Heart left ventricle (tissue), 16 donors: ENCODE measurements around the gene TINAG. TPM values are rescaled to one million over a fixed set of nuclear protein-coding genes. Genes with fewer than 3 reads are reported as not detected.
A peak's percentile ranks its signal among the peaks of the same experiment; 100 is the strongest.
"Not testable (repeated sequence)": the region's sequence is repeated elsewhere in the genome, so short reads cannot be mapped to it uniquely, and the experiment has no call there.

Experiments used
- ATAC-seq, 4 donors: fragments of 200-7000 bp; cut with Tn5 transposase; one replicate each; pipeline ENCODE4 v1.9.1; 2020 to 2022; ENCODE audit warnings: moderate library complexity in 4 of 4, mild to moderate bottlenecking in 3 of 4, moderate number of reproducible peaks in 1 of 4
- DNase-seq, 5 donors: peaks; one replicate each; pipeline ENCODE4 v3.0.0-alpha.2; 2020
- H3K27ac ChIP-seq, 12 donors: fragments of 200-600 bp; sonication (generic) in 4 of 12; one replicate each; pipeline versions ENCODE4 v1.5.0 to v1.8.0; 2016 to 2022; ENCODE audit warnings: mild to moderate bottlenecking in 2 of 12
- H3K27me3 ChIP-seq, 9 donors: fragments of 200-600 bp; sonication (generic) in 2 of 9; one replicate each; pipeline versions ENCODE4 v1.5.1 to v1.8.0; 2016 to 2022; ENCODE audit warnings: mild to moderate bottlenecking in 3 of 9
- H3K36me3 ChIP-seq, 9 donors: fragments of 200-600 bp; sonication (generic) in 2 of 9; one replicate each; pipeline versions ENCODE4 v1.5.0 to v1.8.0; 2018 to 2022; ENCODE audit warnings: mild to moderate bottlenecking in 2 of 9
- H3K4me1 ChIP-seq, 12 donors: fragments of 200-600 bp; sonication (generic) in 4 of 12; one replicate each; pipeline versions ENCODE4 v1.5.0 to v1.8.0; 2016 to 2022; ENCODE audit warnings: mild to moderate bottlenecking in 3 of 12
- H3K4me3 ChIP-seq, 12 donors: fragments of 200-600 bp; sonication (generic) in 4 of 12; one replicate each; pipeline versions ENCODE4 v1.5.0 to v1.8.0; 2017 to 2022; ENCODE audit warnings: mild to moderate bottlenecking in 9 of 12, moderate library complexity in 4 of 12
- H3K9me3 ChIP-seq, 12 donors: fragments of 200-600 bp; sonication (generic) in 4 of 12; one replicate each; pipeline versions ENCODE4 v1.5.0 to v1.8.0; 2016 to 2022; ENCODE audit warnings: mild to moderate bottlenecking in 1 of 12
- CTCF ChIP-seq, 12 donors: fragments of 200-600 bp; sonication (generic) in 4 of 12; IDR thresholded peaks; one replicate each; pipeline versions ENCODE4 v1.5.0 to v1.8.0; 2018 to 2022; ENCODE audit warnings: antibody characterized with exemption in 12 of 12, mild to moderate bottlenecking in 5 of 12
- POLR2A ChIP-seq, 2 donors: fragments of 450-650 bp; IDR thresholded peaks; one replicate each; pipeline ENCODE4 v1.6.1; 2017; ENCODE audit warnings: antibody characterized with exemption in 2 of 2, mild to moderate bottlenecking in 2 of 2, moderate library complexity in 2 of 2
- WGBS, 4 donors: extraction: QIAGEN DNeasy Blood & Tissue Kit in 2 of 4; methylation state at CpG; one replicate each; pipeline versions ENCODE4 v1.1.5 to v1.1.7; 2013 to 2018; 5-methylcytosine and 5-hydroxymethylcytosine counted together
- intact Hi-C, 10 donors: fragments of 100-400 bp; cut with DNase I; formaldehyde crosslinking; loops; one replicate each; pipeline versions ENCODE4 v1.11.1 to v1.14.2; 2022
- polyA plus RNA-seq, 2 donors: library from polyadenylated mRNA; stranded (reverse); fragments of 200-250 nt; gene quantifications; one replicate each; pipeline ENCODE4 v1.2.3, GENCODE V29; 2013
- total RNA-seq, 9 donors: library from RNA; depleted of rRNA in 2 of 9; stranded (reverse); fragments of >200 nt in 2 of 9; fragmentation: NEBNext Ultra II Directional in 3 of 9; extraction: Animal tissue kit (Norgen Biotek cat#: 25700) in 3 of 9; gene quantifications; one replicate each; pipeline versions ENCODE4 v1.1.0 to v1.2.4, GENCODE V29; 2016 to 2023
- donor health status: ischemic (EF 13 %, LVEDD 7.1; RV severe dilation, severe dysfunction).
- donor health status: healthy with polysubstance abuse.
- donor health status: DM: no; HTN: yes; CAD: no.
- donor health status: DM: no; HTN: no; CAD: no.
- donor health status: ischemic (EF 25% LVEDD 6.9; RV normal size, moderate dysfunction).
- donor health status: ischemic (EF 25% LVEDD 5.7; RV mildly dilated, moderate dysfunction).
- donor health status: healthy.
- donor health status: DM: yes; HTN: yes; CAD: no.
- donor health status: ischemic (EF 35%, LVEDD 5.7; RV mildly dilated, moderate dysfunction).
- donor health status: nonischemic (EF 11% LVEDD 7.7; RV severe dilation, severe dysfunction).
- donor health status: DM: yes; HTN: yes; CAD: no.
- donor health status: PGD.
- donor health status: ischemic (EF 29% LVEDD 5.4; RV normal size, mild dysfunction).
- donor health status: nonischemic (EF 23%, LVEDD 6.1; RV moderate dilation, normal function).

TINAG gene
- total and polyA plus RNA-seq, 11 donors: 0.15 to 0.56 (median 0.43) TPM; not detected in 1

GRCh38 chr6:54320871-54321270 lies 12.6 kb downstream of the TINAG start:
- H3K27ac ChIP-seq: no peak overlapping the region
- H3K9me3 ChIP-seq: no peaks in the 10 kb centered on the region
- intact Hi-C loops: no loop called here
- no peak for DNase-seq
- TF ChIP-seq POLR2A (IDR thresholded peaks at IDR 0.05) (no peak), CTCF (IDR thresholded peaks at IDR 0.05) (no peak)
- no peak for ATAC-seq
- H3K36me3 ChIP-seq: no peaks in the 10 kb centered on the region
- no peaks in the 10 kb centered on the region for H3K4me1 ChIP-seq
- WGBS, 4 donors: 64 to 74% (median 69%) methylated on average over 1 of the region's 1 CpG
- no peak overlapping the region for H3K4me3 ChIP-seq
- peaks cover 0 to 3% (median 0%) of the 10 kb centered on the region in 9 donors for H3K27me3 ChIP-seq

- Histone ChIP-seq H3K36me3 (no peaks in the 10 kb centered on the region), H3K9me3 (peaks cover 0 to 38% (median 7%) of the 10 kb centered on the region in 12 donors), H3K27ac (no peak overlapping the region), H3K4me3 (no peak overlapping the region), H3K4me1 (no peaks in the 10 kb centered on the region), H3K27me3 (no peaks in the 10 kb centered on the region)
- intact Hi-C loops: no loop called here
- no peak for DNase-seq
- 83 to 90% (median 87%) methylated on average over 3 to 7 of the region's 7 CpGs for WGBS, 4 donors
- TF ChIP-seq CTCF (IDR thresholded peaks at IDR 0.05): no peak
- TF ChIP-seq POLR2A (IDR thresholded peaks at IDR 0.05): no peak
- ATAC-seq: no peak
Observed at GRCh38 chr6:54327631-54328030, 19.4 kb downstream of the TINAG start.

- H3K9me3 ChIP-seq: peaks cover 0 to 40% (median 7%) of the 10 kb centered on the region in 12 donors
- H3K27me3 ChIP-seq, DNase-seq, intact Hi-C loops, ATAC-seq, H3K36me3 ChIP-seq, H3K4me3 ChIP-seq, H3K4me1 ChIP-seq, H3K27ac ChIP-seq: not testable (repeated sequence)
- 55 to 75% (median 68%) methylated on average over 2 of the region's 2 CpGs for WGBS, 4 donors
Observed at GRCh38 chr6:54331571-54331970, 23.3 kb downstream of the TINAG start.

GRCh38 chr6:54335871-54336270 lies 27.6 kb downstream of the TINAG start:
- intact Hi-C loops: no loop called here
- ATAC-seq (peak in 3 of 4 donors; percentile 45 to 94 (median 79)), DNase-seq (no peak)
- no peak overlapping the region for H3K4me3 ChIP-seq
- no peaks in the 10 kb centered on the region for H3K4me1 ChIP-seq
- no peaks in the 10 kb centered on the region for H3K27me3 ChIP-seq
- TF ChIP-seq CTCF (IDR thresholded peaks at IDR 0.05) (no peak), POLR2A (IDR thresholded peaks at IDR 0.05) (no peak)
- no peak overlapping the region for H3K27ac ChIP-seq
- H3K9me3 ChIP-seq: peaks cover 0 to 20% (median 4%) of the 10 kb centered on the region in 12 donors
- H3K36me3 ChIP-seq: no peaks in the 10 kb centered on the region
- 36 to 55% (median 54%) methylated on average over 2 of the region's 2 CpGs for WGBS, 4 donors

- ATAC-seq (no peak), DNase-seq (no peak)
- intact Hi-C loops: no loop called here
Observed at GRCh38 chr6:54353975-54354374, 45.7 kb downstream of the TINAG start.

More at GRCh38 chr6:54353975-54354374, 45.7 kb downstream of the TINAG start:
- Histone ChIP-seq H3K27ac (no peak overlapping the region), H3K36me3 (no peaks in the 10 kb centered on the region), H3K4me1 (no peaks in the 10 kb centered on the region), H3K27me3 (no peaks in the 10 kb centered on the region), H3K9me3 (no peaks in the 10 kb centered on the region), H3K4me3 (no peak overlapping the region)
- TF ChIP-seq POLR2A (IDR thresholded peaks at IDR 0.05): no peak
- no peak for TF ChIP-seq CTCF (IDR thresholded peaks at IDR 0.05)
- 86 to 98% (median 93%) methylated on average over 2 of the region's 2 CpGs for WGBS, 4 donors
